IMR-90 (cell line): ENCODE measurements around the gene PINK1.

Experiments
- CEBPB ChIP-seq: IDR thresholded peaks from 2 replicates; pipeline ENCODE4 v1.6.1; 2012; ENCODE audit warnings: low read depth, low read length, improper control_type of control experiment
- FOS ChIP-seq: fragments of 150-350 bp; IDR thresholded peaks from 2 replicates; pipeline ENCODE4 v1.6.1; 2016; ENCODE audit warnings: low read depth, low read length
- MAFK ChIP-seq: IDR thresholded peaks from 2 replicates; pipeline ENCODE4 v1.6.1; 2012; ENCODE audit warnings: low read depth, low read length, improper control_type of control experiment
- MAZ ChIP-seq: IDR thresholded peaks from 2 replicates; pipeline ENCODE4 v1.6.1; 2012; ENCODE audit warnings: low read depth, mild to moderate bottlenecking, low read length, improper control_type of control experiment, moderate library complexity, borderline replicate concordance
- POLR2A ChIP-seq: IDR thresholded peaks from 2 replicates; pipeline ENCODE4 v1.6.1; 2012; ENCODE audit warnings: mild to moderate bottlenecking, low read depth, low read length
- RAD21 ChIP-seq: IDR thresholded peaks from 2 replicates; pipeline ENCODE4 v1.6.1; 2012; ENCODE audit warnings: low read length, improper control_type of control experiment
- RCOR1 ChIP-seq: IDR thresholded peaks from 2 replicates; pipeline ENCODE4 v1.6.1; 2012; ENCODE audit warnings: mild to moderate bottlenecking, low read length, improper control_type of control experiment; ENCODE audit not compliant: insufficient replicate concordance
- TF ChIP-seq, protein P1 (sequence below): conservative IDR thresholded peaks from 2 replicates; pipeline ENCODE4 v1.5.1; 2012; ENCODE audit warnings: mild to moderate bottlenecking, low read depth, low read length, improper control_type of control experiment
- TF ChIP-seq, protein P2 (sequence below): fragments of 150-350 bp; IDR thresholded peaks from 2 replicates; pipeline ENCODE4 v1.6.1; 2017; ENCODE audit warnings: mild to moderate bottlenecking, antibody characterized with exemption, low read length, low read depth

DNA sequence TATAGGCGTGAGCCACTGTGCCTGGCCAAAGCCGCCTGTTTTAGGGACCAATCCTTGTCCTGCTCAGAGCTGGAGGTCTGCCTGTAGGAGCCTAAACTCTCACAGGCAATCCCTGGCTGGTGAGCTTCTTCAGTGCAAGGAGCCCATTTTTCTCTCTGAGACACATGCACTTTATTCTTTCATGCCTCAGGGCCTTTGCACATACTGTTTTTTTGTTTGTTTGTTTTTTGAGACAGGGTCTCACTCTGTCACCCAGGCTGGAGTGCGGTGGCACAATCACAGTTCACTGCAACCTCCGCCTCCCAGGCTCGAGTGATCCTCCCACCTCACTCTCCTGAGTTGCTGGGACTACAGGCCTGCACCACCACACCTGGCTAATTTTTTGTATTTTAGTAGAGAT, 21.6 kb upstream of the PINK1 start:
- TF ChIP-seq MAFK (no peak), FOS (no peak), POLR2A (no peak), RCOR1 (no peak), RAD21 (no peak), CEBPB (no peak), MAZ (no peak)
- TF ChIP-seq, protein P1, sequence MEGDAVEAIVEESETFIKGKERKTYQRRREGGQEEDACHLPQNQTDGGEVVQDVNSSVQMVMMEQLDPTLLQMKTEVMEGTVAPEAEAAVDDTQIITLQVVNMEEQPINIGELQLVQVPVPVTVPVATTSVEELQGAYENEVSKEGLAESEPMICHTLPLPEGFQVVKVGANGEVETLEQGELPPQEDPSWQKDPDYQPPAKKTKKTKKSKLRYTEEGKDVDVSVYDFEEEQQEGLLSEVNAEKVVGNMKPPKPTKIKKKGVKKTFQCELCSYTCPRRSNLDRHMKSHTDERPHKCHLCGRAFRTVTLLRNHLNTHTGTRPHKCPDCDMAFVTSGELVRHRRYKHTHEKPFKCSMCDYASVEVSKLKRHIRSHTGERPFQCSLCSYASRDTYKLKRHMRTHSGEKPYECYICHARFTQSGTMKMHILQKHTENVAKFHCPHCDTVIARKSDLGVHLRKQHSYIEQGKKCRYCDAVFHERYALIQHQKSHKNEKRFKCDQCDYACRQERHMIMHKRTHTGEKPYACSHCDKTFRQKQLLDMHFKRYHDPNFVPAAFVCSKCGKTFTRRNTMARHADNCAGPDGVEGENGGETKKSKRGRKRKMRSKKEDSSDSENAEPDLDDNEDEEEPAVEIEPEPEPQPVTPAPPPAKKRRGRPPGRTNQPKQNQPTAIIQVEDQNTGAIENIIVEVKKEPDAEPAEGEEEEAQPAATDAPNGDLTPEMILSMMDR = no peak
- TF ChIP-seq, protein P2, sequence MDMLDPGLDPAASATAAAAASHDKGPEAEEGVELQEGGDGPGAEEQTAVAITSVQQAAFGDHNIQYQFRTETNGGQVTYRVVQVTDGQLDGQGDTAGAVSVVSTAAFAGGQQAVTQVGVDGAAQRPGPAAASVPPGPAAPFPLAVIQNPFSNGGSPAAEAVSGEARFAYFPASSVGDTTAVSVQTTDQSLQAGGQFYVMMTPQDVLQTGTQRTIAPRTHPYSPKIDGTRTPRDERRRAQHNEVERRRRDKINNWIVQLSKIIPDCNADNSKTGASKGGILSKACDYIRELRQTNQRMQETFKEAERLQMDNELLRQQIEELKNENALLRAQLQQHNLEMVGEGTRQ = no peak
